Measurements from ENCODE around the gene ARF1.

ARF1 gene

DNA sequence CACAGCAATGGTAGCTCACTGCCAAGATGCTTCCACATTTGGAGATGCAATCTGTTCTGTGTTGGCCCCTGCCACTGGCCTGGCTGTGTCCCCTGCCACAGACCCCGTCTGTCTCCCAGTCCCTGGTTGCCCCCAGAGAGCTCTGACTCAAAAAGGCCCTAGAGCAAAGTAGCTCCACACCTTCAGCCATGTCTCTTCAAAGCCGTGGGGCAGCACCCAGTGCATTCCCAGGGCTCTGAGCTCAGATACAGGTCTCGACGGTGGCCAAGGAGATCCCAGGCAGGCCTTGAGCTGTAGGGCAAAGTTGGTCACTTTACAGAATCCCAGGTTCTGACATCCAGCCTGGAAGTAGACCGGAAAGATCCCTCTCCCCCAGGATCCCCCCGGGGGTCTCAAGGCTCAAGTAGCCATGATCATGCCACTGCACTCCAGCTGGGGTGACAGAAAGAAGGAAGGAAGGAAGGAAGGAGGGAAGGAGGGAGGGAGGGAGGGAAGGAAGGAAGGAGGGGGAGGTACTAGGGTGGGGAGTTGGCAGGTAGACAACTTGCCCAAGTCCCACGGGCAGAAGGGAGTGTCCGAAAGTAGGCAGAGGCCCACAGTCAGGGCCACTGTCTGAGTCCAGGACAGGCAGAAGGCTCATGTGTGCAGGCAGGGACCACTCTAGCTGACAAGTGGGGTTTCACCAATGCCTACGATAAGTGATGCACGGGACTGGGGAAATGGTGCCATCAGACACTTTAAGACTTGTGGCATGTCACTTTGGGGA lies 4.8 kb upstream of the ARF1 start:
- in situ Hi-C loops (cut with HindIII; ENCODE audit: low pct_unique_long_range_greater_than_20kb, low sequenced_read_pairs) = no loop called here
- TF ChIP-seq JUND (IDR thresholded peaks at IDR 0.05; ENCODE audit: low read depth) = no peak

DNA sequence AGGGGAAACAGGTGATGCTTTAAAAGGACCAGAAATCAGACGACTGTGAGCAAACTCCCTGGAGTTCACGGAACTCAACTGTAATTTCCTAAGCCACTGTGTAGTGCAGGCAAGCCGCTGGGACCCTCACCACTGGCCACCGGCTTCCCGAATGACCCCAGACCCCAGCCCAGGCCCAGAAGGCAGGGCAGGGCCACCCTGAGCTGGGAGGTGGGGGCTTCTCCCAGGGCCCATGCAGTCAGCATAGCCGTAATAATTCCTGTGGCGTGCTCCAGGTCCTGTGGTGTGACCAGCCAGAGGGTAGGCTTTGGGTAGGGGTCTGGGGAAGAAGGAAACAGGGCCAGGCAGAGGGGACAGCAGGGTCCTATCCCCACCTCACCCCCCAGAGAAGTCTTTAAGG lies 3.5 kb upstream of the ARF1 start:
- DNase-seq (ENCODE audit: low read depth in 1 of 2, low spot score in 1 of 2) = no peak
- no peak for TF ChIP-seq JUND (IDR thresholded peaks at IDR 0.05; ENCODE audit: low read depth)
- in situ Hi-C loops (cut with HindIII; ENCODE audit: low pct_unique_long_range_greater_than_20kb, low sequenced_read_pairs) = no loop called here

More for the DNA sequence above, 4.8 kb upstream of the ARF1 start:
- DNase-seq (ENCODE audit: low read depth in 1 of 2, low spot score in 1 of 2) = no peak

- no peak for TF ChIP-seq JUND (IDR thresholded peaks at IDR 0.05; ENCODE audit: low read depth)
- in situ Hi-C loops (cut with HindIII; ENCODE audit: low pct_unique_long_range_greater_than_20kb, low sequenced_read_pairs) = no loop called here
- DNase-seq (ENCODE audit: low read depth in 1 of 2, low spot score in 1 of 2) = no peak
Observed at GRCh38 chr1:228079601-228080263, 2.8 kb upstream of the ARF1 start.

DNA sequence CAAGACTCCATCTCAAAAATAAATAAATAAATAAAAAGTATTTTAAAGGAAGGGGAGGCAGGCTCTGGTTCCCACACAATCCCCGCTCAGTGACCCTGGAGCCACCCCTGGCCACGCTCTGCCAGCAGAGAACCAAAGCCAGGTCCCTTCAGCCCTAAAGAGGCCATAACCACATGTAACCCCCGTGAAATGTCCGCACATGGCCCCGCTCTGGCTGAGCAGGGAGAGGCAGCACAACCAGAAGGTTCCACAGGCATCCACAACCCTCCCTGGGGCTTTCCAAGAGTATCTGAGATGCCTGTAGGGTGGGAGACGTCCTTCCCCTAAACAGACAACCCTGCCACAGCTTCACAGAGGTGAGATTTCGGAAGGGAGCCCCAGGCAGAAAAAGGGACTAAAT lies 1.4 kb upstream of the ARF1 start:
- DNase-seq (ENCODE audit: low read depth in 1 of 2, low spot score in 1 of 2) = no peak
- no peak for TF ChIP-seq JUND (IDR thresholded peaks at IDR 0.05; ENCODE audit: low read depth)
- in situ Hi-C loops (cut with HindIII; ENCODE audit: low pct_unique_long_range_greater_than_20kb, low sequenced_read_pairs) = no loop called here

- DNase-seq (ENCODE audit: low read depth in 1 of 2, low spot score in 1 of 2) = peak in 1 of 2 experiments; percentile 47
- in situ Hi-C loops (cut with HindIII; ENCODE audit: low pct_unique_long_range_greater_than_20kb, low sequenced_read_pairs) = no loop called here
- TF ChIP-seq JUND (IDR thresholded peaks at IDR 0.05; ENCODE audit: low read depth) = no peak
Observed at GRCh38 chr1:228081578-228082213, 812 bp upstream of the ARF1 start.

DNA sequence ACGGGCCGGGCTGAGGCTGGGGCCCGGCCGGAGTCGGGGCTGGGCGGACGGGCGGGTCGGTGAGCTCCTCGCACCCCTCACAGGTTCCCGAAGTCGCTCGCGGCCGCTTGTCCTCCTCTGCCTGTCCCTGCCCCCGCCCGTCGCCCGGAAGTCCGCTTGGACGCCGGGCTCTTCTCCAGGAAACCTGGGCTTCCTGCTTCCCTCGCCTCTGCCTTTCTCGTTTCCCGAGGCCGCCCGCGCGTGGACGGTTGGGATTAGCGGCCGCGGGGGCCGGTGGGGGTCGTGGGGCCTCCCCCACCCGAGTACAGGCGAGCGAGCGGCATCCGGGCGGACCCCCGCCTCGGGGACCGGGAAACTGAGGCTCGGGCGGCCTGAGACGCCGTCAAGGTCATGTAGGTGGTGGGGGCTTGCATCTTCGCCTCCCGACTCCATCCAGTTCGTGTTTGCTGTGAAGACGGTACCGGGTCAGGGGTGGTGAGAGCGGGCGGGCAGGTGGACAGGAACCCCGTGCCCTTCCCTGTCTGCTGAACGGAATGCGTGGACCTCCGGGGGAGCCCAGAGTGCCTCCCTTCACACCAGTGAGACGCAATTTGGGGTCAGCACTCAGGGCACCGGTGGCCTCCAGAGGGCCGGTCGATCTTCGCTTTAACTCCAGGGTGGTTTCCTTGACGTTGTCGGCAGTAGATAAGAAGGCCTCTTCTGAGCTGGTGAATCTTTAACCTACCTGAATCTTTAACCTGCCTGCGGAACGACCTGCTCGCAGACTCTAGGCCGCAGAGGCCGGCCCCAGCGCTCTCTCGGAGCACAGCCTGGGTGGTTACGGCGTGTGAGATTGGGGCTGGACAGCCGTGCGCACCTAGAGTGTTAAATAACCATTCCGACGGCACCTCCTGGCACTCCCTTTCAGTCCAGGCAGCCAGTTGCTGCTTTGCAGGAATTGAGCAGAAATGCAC lies 686 bp downstream of the ARF1 start:
- DNase-seq (ENCODE audit: low read depth in 1 of 2, low spot score in 1 of 2) = peak; percentile 50 to 70
- in situ Hi-C loops (cut with HindIII; ENCODE audit: low pct_unique_long_range_greater_than_20kb, low sequenced_read_pairs) = no loop called here
- TF ChIP-seq JUND (IDR thresholded peaks at IDR 0.05; ENCODE audit: low read depth) = no peak

DNA sequence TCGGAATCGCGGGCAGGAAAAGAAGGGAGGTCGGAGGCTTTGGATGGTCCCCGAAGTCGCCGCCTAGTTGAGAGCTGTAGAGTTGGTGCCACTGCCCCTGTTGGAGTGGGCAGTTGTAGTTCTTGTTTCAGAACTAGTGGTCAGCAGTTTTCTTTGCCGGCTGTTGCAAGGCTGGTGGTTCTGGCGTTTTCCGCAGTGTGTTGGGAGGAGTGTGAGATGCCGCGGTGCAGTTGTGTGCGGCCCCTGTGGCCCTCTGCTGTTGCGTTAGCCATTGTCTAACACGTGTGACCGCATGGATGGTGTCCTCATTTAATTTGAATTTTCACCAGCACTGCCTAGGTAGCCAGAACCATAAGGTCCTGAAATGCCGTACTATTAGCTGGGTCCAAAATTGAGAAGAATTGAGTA lies 1.4 kb downstream of the ARF1 start:
- in situ Hi-C loops (cut with HindIII; ENCODE audit: low pct_unique_long_range_greater_than_20kb, low sequenced_read_pairs) = no loop called here
- TF ChIP-seq JUND (IDR thresholded peaks at IDR 0.05; ENCODE audit: low read depth) = no peak
- DNase-seq (ENCODE audit: low read depth in 1 of 2, low spot score in 1 of 2) = no peak

GRCh38 chr1:228084325-228084724 lies 1.8 kb downstream of the ARF1 start:
- no peak for DNase-seq (ENCODE audit: low read depth in 1 of 2, low spot score in 1 of 2)
- in situ Hi-C loops (cut with HindIII; ENCODE audit: low pct_unique_long_range_greater_than_20kb, low sequenced_read_pairs) = no loop called here
- no peak for TF ChIP-seq JUND (IDR thresholded peaks at IDR 0.05; ENCODE audit: low read depth)

DNA sequence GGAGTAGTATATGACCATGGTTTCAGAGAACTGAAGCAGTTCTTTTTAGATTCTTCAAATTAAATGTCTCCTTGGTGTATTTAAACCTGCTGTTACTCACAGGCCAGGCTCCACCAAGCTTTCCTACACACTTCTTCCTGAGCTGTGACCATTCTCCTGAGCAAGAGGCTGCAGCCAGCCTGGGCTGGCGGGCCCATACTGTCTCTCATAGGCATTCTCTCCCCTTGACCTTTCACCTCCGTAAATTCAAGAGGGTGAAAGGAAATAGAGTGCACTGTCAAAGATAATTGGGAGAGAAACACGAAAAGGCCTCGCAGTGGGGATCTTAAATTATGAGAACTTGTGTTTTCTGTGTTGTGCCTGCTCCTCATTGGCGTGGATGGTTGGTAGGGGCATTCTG lies 2.3 kb downstream of the ARF1 start:
- no peak for TF ChIP-seq JUND (IDR thresholded peaks at IDR 0.05; ENCODE audit: low read depth)
- no peak for DNase-seq (ENCODE audit: low read depth in 1 of 2, low spot score in 1 of 2)
- in situ Hi-C loops (cut with HindIII; ENCODE audit: low pct_unique_long_range_greater_than_20kb, low sequenced_read_pairs) = no loop called here

GRCh38 chr1:228085287-228085951 lies 2.9 kb downstream of the ARF1 start:
- in situ Hi-C loops (cut with HindIII; ENCODE audit: low pct_unique_long_range_greater_than_20kb, low sequenced_read_pairs) = no loop called here
- DNase-seq (ENCODE audit: low read depth in 1 of 2, low spot score in 1 of 2) = no peak
- no peak for TF ChIP-seq JUND (IDR thresholded peaks at IDR 0.05; ENCODE audit: low read depth)

- no peak for DNase-seq (ENCODE audit: low read depth in 1 of 2, low spot score in 1 of 2)
- no peak for TF ChIP-seq JUND (IDR thresholded peaks at IDR 0.05; ENCODE audit: low read depth)
- in situ Hi-C loops (cut with HindIII; ENCODE audit: low pct_unique_long_range_greater_than_20kb, low sequenced_read_pairs) = no loop called here
Observed at GRCh38 chr1:228087771-228088251, 5.3 kb downstream of the ARF1 start.

Measured in T47D (cell line).